GM12865 (cell line): ENCODE results near the gene AUP1.
A peak's percentile ranks its signal among the peaks of the same experiment; 100 is the strongest.

Experiments
- DNase-seq: peaks from one replicate; pipeline ENCODE4 v3.0.0; 2010; ENCODE audit warnings: low read depth
- H3K4me3 ChIP-seq: 2 replicates; pipeline ENCODE4 v1.5.1; 2011; ENCODE audit warnings: mild to moderate bottlenecking, low read depth, low read length, control low read depth
- TF ChIP-seq, protein P1 (sequence below): IDR thresholded peaks from 2 replicates; pipeline ENCODE4 v1.5.1; 2011; ENCODE audit warnings: low read length, control low read depth, low read depth, inconsistent platforms; ENCODE audit not compliant: insufficient read depth; ENCODE audit errors: missing control alignments

AUP1 gene

DNA sequence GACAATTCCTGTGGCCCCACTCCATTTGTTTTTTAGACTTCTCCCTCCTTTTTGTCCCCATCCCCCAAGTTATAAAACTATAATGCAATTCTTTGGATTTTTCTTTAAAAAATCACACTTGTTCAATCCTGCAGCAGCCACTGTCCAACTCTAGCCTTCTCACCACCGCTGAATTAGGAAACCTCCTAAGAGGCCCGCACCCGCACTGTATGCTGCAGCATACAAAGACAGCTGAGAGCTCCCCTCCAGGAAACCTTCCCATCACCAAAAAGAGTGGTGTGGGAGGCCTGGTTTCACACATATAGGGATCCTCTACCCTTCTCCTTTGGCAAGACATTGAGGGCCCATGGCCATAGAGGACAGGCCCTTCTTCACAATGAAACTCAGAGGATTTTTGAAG lies 24.9 kb downstream of the AUP1 start:
- no peak for DNase-seq
- no peak overlapping the region for H3K4me3 ChIP-seq
- TF ChIP-seq, protein P1, sequence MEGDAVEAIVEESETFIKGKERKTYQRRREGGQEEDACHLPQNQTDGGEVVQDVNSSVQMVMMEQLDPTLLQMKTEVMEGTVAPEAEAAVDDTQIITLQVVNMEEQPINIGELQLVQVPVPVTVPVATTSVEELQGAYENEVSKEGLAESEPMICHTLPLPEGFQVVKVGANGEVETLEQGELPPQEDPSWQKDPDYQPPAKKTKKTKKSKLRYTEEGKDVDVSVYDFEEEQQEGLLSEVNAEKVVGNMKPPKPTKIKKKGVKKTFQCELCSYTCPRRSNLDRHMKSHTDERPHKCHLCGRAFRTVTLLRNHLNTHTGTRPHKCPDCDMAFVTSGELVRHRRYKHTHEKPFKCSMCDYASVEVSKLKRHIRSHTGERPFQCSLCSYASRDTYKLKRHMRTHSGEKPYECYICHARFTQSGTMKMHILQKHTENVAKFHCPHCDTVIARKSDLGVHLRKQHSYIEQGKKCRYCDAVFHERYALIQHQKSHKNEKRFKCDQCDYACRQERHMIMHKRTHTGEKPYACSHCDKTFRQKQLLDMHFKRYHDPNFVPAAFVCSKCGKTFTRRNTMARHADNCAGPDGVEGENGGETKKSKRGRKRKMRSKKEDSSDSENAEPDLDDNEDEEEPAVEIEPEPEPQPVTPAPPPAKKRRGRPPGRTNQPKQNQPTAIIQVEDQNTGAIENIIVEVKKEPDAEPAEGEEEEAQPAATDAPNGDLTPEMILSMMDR, result no peak

DNA sequence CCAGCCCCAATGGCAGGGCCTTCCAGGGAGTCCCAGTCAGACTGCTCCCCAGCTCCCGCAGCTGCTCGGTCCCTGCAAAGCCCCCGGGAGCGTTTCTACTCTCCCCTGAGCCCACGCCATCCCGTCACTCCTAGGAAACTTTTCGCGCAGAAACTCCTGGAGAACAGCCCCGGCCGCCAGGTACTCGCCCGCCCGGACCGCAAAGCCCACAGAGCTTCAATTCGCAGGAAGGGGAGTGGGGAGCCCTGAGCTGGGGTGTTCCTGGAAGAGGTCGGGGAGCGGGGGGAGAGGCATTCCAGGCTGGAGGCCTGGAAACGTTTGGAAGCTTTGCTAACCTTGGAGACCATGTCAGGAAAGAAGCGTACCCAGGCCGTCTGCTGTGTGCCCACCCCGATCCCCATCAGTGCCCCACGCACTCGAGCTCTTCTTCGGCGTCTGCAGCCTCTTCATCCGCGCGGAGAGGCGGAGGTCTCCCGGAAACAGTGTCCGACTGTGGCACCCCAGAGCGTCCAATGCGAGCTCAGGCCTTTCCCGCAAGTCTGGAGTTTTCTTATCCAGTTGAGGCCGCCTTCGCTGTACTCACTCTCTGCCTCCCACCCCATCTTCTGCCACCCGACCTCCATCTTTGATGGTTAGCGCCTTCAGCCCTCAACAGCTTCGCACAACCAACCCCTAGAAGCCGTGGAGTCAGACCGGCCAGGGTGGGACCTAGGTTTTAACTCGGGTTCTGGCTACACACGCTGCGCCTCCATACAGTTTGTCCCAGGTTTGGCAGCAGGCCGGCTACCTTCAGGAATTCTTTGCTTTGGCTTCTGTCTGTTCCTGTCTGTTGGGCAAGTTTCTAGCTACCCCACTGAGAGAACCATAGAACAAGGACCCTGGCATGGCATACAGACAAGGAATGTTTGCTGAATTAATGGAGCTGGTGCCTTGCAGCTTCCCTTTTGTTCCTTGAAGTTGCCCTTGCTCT lies 25.7 kb downstream of the AUP1 start:
- peak overlapping the region; percentile 72 for H3K4me3 ChIP-seq
- TF ChIP-seq, protein P1, result no peak
- no peak for DNase-seq

GRCh38 chr2:74502720-74503505 lies 26.6 kb downstream of the AUP1 start:
- peak; percentile 87 for DNase-seq
- H3K4me3 ChIP-seq, result peak overlapping the region; percentile 72
- TF ChIP-seq, protein P1, result peak; percentile 38

DNA sequence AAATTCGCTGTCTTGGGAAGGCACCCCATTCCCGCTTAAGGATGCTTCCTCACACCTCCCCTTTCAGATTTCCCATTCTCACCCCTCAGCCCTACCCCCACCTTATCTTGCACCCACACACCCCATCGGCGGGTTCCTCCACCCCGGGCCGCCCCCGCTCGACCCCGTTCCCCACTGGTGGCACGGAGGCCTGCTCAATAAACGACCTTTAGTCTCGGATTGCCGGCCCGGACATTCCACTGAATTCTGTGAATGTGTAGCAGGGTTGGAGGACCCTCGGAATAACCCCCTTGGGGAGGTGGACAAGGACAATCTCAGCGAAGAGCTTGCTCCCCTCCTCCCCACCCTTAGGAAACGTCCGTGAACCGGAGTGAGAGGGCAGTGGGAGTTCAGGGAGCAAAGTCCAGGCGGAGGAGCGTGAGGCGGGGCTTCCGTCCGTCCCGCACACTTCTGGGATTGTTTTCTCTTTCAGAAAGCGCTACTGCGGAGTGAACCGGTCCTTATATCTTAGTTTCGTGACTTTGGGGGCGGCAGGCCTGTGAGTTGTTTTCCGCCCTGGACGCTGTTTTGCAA lies 27.3 kb downstream of the AUP1 start:
- DNase-seq, result no peak
- TF ChIP-seq, protein P1, result no peak
- H3K4me3 ChIP-seq, result peak overlapping the region; percentile 72

DNA sequence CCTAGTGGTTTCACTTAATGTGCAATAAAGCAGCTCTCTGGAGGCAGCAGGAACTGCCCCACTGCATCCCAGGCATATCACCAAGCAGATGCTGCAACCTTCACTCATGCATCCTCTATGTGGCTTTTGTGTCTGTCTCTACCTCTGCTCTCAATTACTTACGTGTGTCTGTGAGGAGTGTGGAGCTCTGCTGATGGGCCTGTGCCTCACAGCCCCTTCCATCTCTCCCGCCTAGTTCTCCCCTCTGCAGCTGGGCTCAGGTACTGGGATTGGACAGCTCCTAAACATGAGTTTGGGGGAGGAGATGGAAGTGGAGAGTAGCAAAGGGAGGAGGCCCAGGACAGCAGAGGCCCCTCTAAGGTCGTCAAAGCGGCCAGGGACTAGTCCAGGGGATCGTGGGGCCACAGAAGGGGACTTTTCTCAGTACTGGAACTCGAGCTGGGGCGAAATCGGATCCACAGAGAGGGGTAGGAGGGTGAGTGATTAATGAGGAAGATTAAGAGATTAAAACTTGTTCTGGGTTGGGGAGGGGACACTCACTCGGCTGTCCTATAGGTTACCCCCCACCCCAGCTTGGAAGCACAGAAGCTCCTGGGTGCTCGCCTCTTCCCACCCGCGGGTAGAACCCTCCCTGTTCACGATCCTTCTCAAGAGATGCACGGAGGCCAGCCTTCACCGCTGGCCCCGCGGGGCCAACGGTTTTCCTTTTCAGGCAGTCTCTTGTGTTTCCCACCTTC lies 28.0 kb downstream of the AUP1 start:
- TF ChIP-seq, protein P1, result no peak
- no peak for DNase-seq
- H3K4me3 ChIP-seq, result no peak overlapping the region

DNA sequence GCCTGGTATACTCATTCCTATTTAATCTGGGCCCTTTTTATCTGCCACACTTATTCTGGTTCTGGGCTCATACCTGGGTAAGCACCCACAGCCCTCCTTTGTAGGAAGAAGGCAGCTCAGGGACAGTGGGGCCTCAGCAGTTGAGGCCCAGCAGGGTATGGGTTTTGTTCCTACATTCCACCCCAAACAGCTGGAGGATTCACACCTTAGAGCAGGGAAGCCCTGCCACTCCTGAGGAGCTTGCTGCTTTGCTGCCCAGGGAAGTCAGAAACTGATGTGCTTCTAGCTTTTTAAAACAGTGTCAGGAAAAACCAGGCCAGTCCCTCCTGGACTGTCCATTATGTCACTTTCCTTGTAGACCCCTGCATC lies 28.9 kb downstream of the AUP1 start:
- H3K4me3 ChIP-seq, result no peak overlapping the region
- no peak for DNase-seq
- TF ChIP-seq, protein P1, result no peak
